GM20431 (cell line): ENCODE data around the gene MAN2C1.

Experiments
- in situ Hi-C: fragments of 300-500 bp; cut with MseI, MboI; formaldehyde crosslinking; loops from one replicate; pipeline ENCODE4 v1.15.0; 2020; ENCODE audit warnings: low sequenced_read_pairs; ENCODE audit not compliant: unreplicated experiment

The MAN2C1 gene

DNA sequence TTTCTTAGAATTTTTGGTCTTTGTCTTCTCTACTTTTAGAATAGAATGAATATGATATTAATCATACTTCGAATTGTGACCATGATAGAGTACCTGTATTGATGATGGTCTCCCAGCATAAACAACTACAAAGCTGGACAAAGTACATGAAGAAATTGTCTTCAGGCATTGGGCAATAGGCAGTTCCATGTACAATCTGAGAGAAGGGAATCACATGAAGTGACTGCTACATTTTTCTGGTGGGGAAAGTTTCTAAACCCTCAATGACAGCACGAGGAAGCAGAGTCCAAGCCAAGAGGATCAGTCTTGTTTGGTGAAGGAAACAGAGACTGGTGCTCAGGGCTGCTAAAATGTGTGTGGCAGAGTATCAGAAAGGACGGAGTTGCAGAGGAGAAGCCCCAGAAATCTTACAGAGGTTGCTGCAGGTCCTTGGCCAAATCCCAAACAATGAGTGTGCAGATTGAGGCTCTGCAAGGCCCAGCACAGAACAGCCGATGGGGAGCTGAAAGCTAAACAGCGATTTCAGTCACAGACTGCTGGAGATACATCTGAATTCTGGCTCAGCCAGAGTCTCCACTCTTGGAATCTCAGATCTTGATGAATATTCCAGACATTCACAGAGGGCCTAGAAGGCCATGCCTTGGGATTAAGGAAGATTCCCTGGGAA lies 49.0 kb downstream of the MAN2C1 start:
- in situ Hi-C loops: loop anchor here (10.0 kb wide), 1 partner anchor 295 kb away; the partner anchor contains the start of gene PPCDC

DNA sequence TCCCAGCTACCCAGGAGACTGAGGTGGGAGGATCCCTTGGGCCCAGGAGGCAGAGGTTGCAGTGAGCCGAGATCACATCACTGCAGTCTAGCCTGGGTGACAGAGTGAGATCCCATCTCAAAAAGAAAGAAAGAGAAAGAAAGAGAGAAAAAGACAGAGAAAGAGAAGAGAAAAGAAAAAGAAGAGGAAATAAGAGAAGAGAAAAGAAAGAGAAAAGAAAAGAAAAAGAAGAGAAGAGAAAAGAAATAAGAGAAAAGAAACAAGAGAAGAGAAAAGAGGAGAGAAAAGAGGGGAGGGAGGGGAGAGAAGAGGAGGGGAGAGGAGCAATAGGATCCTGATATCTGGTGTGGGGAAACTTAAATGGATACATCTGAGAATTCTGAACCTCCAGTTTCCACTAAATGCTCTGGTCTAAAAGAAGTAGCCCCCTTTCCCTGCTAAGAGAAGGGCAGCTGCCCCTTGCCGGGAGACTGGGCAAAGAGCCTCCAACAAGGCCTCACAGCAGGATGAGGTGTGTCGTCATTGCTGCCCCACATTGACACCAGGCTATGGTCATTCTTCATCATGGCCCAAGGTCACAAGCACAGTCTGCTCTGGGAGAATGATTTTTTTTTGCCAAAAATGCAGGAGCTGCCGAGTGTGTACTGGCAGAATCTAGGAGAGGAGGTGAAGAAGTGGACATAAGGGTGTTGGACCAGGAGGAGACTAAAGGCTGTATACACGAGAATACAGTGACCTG lies 53.7 kb downstream of the MAN2C1 start:
- in situ Hi-C loops: loop anchor here (10.0 kb wide), 1 partner anchor 290 kb away; the partner anchor contains the start of gene PPCDC

DNA sequence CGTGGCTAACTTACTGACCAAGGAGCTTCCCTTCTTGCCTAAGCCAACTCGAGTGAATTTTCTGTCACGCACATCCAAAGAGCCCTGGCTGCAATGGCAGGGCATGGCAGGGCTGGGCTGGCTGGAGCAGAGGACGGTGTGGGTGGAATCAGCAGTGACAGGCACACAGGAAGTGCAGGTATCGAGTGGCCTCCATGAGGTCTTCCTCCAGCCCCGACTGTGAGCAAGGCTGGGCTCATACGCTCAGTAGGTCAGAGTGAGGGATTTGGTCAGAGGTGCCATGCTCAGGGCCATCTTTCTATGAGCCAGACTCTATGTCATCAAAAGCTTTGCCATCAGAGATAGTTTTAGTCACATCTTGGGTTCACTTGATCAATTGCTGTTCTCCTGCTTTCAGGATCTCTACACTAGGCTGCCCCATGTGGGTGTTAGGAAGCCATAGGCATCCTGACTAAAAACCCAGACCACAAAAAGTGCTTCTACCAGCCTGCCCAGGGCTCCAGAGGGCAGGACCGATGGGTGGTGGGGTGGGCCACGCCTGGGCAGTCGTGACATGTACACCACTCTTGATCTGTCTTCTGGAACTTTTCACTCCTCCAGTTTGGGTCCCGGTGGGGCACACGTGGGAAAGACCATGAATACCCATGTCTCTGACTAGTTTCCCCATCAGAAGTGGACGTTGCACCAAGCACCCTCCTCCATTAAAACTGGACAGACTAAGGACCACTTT lies 55.1 kb downstream of the MAN2C1 start:
- in situ Hi-C loops: loop anchor here (10.0 kb wide), 1 partner anchor 288 kb away; the partner anchor contains the start of gene PPCDC

DNA sequence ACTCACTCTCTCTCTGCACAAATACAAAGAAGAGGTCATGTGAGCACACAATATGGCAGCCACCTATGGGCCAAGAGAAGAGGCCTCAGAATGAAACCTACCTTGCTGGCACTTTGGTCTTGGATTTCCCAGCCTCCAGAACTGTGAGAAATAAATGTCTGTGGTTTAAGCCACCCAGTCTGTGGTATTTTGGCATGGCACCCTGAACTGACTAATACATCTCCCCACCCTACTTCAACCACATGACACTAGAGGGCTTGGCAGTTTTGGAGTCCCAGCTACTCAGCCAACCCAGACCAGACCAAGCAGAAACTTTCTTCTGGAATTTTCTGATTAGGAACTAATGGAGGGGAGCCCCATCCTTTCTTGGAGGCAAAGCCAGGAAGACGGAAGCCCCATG lies 55.9 kb downstream of the MAN2C1 start:
- in situ Hi-C loops: loop anchor here (10.0 kb wide), 1 partner anchor 288 kb away; the partner anchor contains the start of gene PPCDC

DNA sequence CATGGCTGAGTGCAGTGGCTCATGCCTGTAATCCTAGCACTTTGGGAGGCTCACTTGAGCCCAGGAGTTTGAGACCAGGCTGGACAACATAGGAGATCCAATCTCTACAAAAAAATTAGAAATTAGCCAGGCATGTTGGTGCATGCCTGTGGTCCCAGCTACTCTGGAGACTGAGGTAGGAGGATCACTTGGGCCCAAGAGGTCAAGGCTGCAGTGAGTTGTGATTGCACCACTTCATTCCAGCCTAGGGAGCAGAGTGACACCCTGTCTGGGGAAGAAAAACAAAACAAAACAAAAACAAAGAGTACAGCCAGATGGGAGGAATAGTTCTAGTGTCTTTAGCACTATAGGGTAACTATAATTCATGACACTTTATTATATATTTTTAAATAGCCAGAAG lies 58.7 kb downstream of the MAN2C1 start:
- in situ Hi-C loops: loop anchor here (10.0 kb wide), 2 partner anchors 65 to 285 kb away; partner anchors contain the start of gene PPCDC

DNA sequence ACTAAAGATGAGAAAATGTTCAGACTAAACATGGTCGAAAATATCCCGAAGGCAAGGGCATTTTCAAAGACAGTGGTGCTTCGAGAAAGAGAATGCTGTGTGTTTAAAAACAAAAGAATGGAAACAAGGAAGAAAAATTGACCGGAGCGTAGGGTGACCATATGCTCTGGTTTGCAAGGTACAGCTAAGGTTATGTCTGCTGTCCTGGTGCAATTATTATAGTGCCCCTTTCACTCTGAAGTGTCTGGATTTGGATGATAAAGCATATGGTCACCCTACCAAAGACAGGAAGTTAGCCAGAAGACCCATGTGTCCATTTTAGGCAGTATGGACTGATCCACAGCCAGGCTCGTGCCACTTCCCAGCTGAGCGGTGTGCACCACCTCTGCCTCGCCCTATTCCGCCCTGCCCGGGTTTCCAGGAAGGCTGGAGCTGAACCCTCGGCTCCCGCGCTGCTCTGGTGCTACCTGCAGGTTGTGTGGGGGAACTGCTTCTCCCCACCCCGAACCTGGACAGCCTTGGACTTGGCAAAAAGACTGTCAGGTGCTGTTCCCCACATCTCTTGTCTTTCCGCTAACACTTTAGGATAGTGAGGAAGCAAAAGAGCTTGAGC lies 60.5 kb downstream of the MAN2C1 start:
- in situ Hi-C loops: loop anchor here (10.0 kb wide), 1 partner anchor 63 kb away; no protein-coding TSS in a partner anchor

DNA sequence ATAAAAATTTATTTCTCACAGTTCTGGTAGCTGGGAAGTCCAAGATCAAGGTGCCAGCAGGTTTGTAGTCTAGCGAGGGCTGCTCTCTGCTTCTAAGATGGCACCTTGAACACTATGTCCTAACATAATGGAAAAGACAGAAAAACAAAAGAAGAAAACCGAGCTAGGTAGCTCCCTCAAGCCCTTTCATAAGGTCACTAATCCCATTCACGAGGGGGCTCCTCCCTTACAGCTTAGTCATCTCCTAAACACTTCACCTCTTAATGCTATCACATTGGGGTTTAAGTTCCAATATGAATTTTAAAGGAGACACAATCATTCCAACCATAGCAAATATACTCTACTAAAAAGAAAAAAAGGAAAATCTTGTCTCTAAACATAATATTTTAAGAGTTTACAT lies 62.2 kb downstream of the MAN2C1 start:
- in situ Hi-C loops: loop anchor here (10.0 kb wide), 1 partner anchor 61 kb away; no protein-coding TSS in a partner anchor
